Right cardiac atrium (tissue), 5 donors: ENCODE measurements around the gene LRMDA. TPM values are rescaled to one million over a fixed set of nuclear protein-coding genes. Genes with fewer than 3 reads are reported as not detected.

Source experiments
- ATAC-seq, 2 donors: fragments of 200-7000 bp; cut with Tn5 transposase; one replicate each; pipeline versions ENCODE4 v1.8.0 to v1.9.1; 2020; ENCODE audit warnings: moderate library complexity in 2 of 2, mild to moderate bottlenecking in 1 of 2
- DNase-seq, 3 donors: peaks; one replicate each; pipeline ENCODE4 v3.0.0-alpha.2; 2020
- H3K27ac ChIP-seq: one replicate; pipeline ENCODE4 v1.5.1; 2013; ENCODE audit warnings: mild to moderate bottlenecking, low read length, control low read depth, moderate library complexity
- H3K27me3 ChIP-seq: one replicate; pipeline ENCODE4 v1.6.1; 2013; ENCODE audit not compliant: control insufficient read depth, insufficient read depth
- H3K4me1 ChIP-seq: one replicate; pipeline ENCODE4 v1.6.1; 2013; ENCODE audit warnings: low read length; ENCODE audit not compliant: control insufficient read depth, insufficient read depth
- H3K4me3 ChIP-seq: one replicate; pipeline ENCODE4 v1.5.1; 2013; ENCODE audit warnings: low read length, control low read depth
- H3K9me3 ChIP-seq: one replicate; pipeline ENCODE4 v1.6.1; 2013; ENCODE audit warnings: low read length; ENCODE audit not compliant: control insufficient read depth
- WGBS: extraction: QIAGEN DNeasy Blood & Tissue Kit; methylation state at CpG from one replicate; pipeline ENCODE4 v1.1.7; 2013; 5-methylcytosine and 5-hydroxymethylcytosine counted together
- intact Hi-C, 4 donors: fragments of 100-400 bp; cut with DNase I; formaldehyde crosslinking; loops; one replicate each; pipeline versions ENCODE4 v1.11.0 to v1.14.0; 2022 to 2023
- polyA plus RNA-seq: library from polyadenylated mRNA; stranded (reverse); fragments of 200-250 nt; gene quantifications from one replicate; pipeline ENCODE4 v1.2.3, GENCODE V29; 2013
- total RNA-seq, 4 donors: library from RNA; stranded (reverse); fragmentation: NEBNext Ultra II Directional; extraction: Animal tissue kit (Norgen Biotek cat#: 25700); gene quantifications; one replicate each; pipeline ENCODE4 v1.2.1, GENCODE V29; 2021
- donor health status: healthy with polysubstance abuse.
- donor health status: DM: no; HTN: yes; CAD: no.
- donor health status: DM: no; HTN: no; CAD: no.
- donor health status: DM: no; HTN: yes; CAD: no; lungs with severe emphysema.
- donor health status: DM: yes; HTN: yes; CAD: no.

LRMDA gene
- total and polyA plus RNA-seq, 5 donors, result 42.7 to 97.9 (median 48.8) TPM

GRCh38 chr10:76029782-76030181 lies 598.4 kb downstream of the LRMDA start:
- 98% methylated on average over 4 of the region's 4 CpGs for WGBS
- intact Hi-C loops, result loop anchor here in 1 of 4 donors (10.0 kb wide), 1 partner anchor 635 kb away; no protein-coding TSS in a partner anchor
- H3K9me3 ChIP-seq, result no peaks in the 10 kb centered on the region
- H3K4me1 ChIP-seq, result no peaks in the 10 kb centered on the region
- H3K27ac ChIP-seq, result no peak overlapping the region
- no peak overlapping the region for H3K4me3 ChIP-seq
- ATAC-seq (no peak), DNase-seq (no peak)
- no peaks in the 10 kb centered on the region for H3K27me3 ChIP-seq

- DNase-seq (no peak), ATAC-seq (no peak)
- intact Hi-C loops, result loop anchor here in 1 of 4 donors (10.0 kb wide), 1 partner anchor 636 kb away; no protein-coding TSS in a partner anchor
- WGBS, result 90% methylated on average over 2 of the region's 2 CpGs
- H3K9me3 ChIP-seq, result no peaks in the 10 kb centered on the region
- H3K27me3 ChIP-seq, result no peaks in the 10 kb centered on the region
- H3K27ac ChIP-seq, result no peak overlapping the region
- no peak overlapping the region for H3K4me3 ChIP-seq
- H3K4me1 ChIP-seq, result no peaks in the 10 kb centered on the region
Observed at GRCh38 chr10:76031099-76031498, 599.7 kb downstream of the LRMDA start.

GRCh38 chr10:76031769-76032699 lies 600.6 kb downstream of the LRMDA start:
- no peaks in the 10 kb centered on the region for H3K4me1 ChIP-seq
- no peaks in the 10 kb centered on the region for H3K27me3 ChIP-seq
- H3K4me3 ChIP-seq, result no peak overlapping the region
- DNase-seq (no peak), ATAC-seq (no peak)
- H3K9me3 ChIP-seq, result no peaks in the 10 kb centered on the region
- H3K27ac ChIP-seq, result no peak overlapping the region
- intact Hi-C loops, result loop anchor here in 1 of 4 donors (10.0 kb wide), 1 partner anchor 637 kb away; no protein-coding TSS in a partner anchor
- WGBS, result 91% methylated on average over 14 of the region's 14 CpGs

GRCh38 chr10:76032700-76033039 lies 601.2 kb downstream of the LRMDA start:
- Histone ChIP-seq H3K27me3 (no peaks in the 10 kb centered on the region), H3K27ac (no peak overlapping the region), H3K4me3 (no peak overlapping the region), H3K4me1 (no peaks in the 10 kb centered on the region), H3K9me3 (no peaks in the 10 kb centered on the region)
- intact Hi-C loops, result loop anchor here in 1 of 4 donors (10.0 kb wide), 1 partner anchor 638 kb away; no protein-coding TSS in a partner anchor
- ATAC-seq (no peak), DNase-seq (no peak)
- WGBS, result 94% methylated on average over 3 of the region's 3 CpGs

GRCh38 chr10:76033457-76034196 lies 602.2 kb downstream of the LRMDA start:
- no peak overlapping the region for H3K27ac ChIP-seq
- H3K27me3 ChIP-seq, result no peaks in the 10 kb centered on the region
- 48% methylated on average over 15 of the region's 15 CpGs for WGBS
- intact Hi-C loops, result loop anchor here in 1 of 4 donors (10.0 kb wide), 1 partner anchor 639 kb away; no protein-coding TSS in a partner anchor
- no peak overlapping the region for H3K4me3 ChIP-seq
- ATAC-seq, result peak; percentile 24 to 41
- no peaks in the 10 kb centered on the region for H3K9me3 ChIP-seq
- DNase-seq, result peak in 1 of 3 donors; percentile 36
- H3K4me1 ChIP-seq, result no peaks in the 10 kb centered on the region

- H3K27me3 ChIP-seq, result no peaks in the 10 kb centered on the region
- no peak overlapping the region for H3K4me3 ChIP-seq
- no peaks in the 10 kb centered on the region for H3K4me1 ChIP-seq
- 81% methylated on average over 23 of the region's 23 CpGs for WGBS
- peak in 1 of 3 donors; percentile 46 for DNase-seq
- ATAC-seq, result no peak
- no peaks in the 10 kb centered on the region for H3K9me3 ChIP-seq
- no peak overlapping the region for H3K27ac ChIP-seq
- intact Hi-C loops, result loop anchor here in 2 of 4 donors (5.0 to 10.0 kb wide), 2 partner anchors 637 to 640 kb away; no protein-coding TSS in a partner anchor
Observed at GRCh38 chr10:76034353-76035205, 603.2 kb downstream of the LRMDA start.

- 78% methylated on average over 20 of the region's 20 CpGs for WGBS
- H3K27me3 ChIP-seq, result no peaks in the 10 kb centered on the region
- H3K27ac ChIP-seq, result no peak overlapping the region
- ATAC-seq (peak; percentile 10 to 30), DNase-seq (no peak)
- intact Hi-C loops, result loop anchor here (2.0 to 10.0 kb wide), 3 partner anchors 635 to 641 kb away; partner anchors contain the start of gene ZNF503 (in 2 of the 4)
- no peaks in the 10 kb centered on the region for H3K9me3 ChIP-seq
- H3K4me3 ChIP-seq, result peak overlapping the region; percentile 27
- H3K4me1 ChIP-seq, result no peaks in the 10 kb centered on the region
Observed at GRCh38 chr10:76035206-76036110, 604.0 kb downstream of the LRMDA start.

GRCh38 chr10:76036111-76036940 lies 604.9 kb downstream of the LRMDA start:
- no peak overlapping the region for H3K27ac ChIP-seq

GRCh38 chr10:76036962-76037361 lies 605.5 kb downstream of the LRMDA start:
- DNase-seq (no peak), ATAC-seq (no peak)
- H3K27ac ChIP-seq, result no peak overlapping the region
- no peak overlapping the region for H3K4me3 ChIP-seq
- H3K27me3 ChIP-seq, result no peaks in the 10 kb centered on the region
- H3K9me3 ChIP-seq, result no peaks in the 10 kb centered on the region
- intact Hi-C loops, result loop anchor here (2.0 to 10.0 kb wide), 3 partner anchors 636 to 642 kb away; partner anchors contain the start of gene ZNF503 (in 2 of the 4)
- no peaks in the 10 kb centered on the region for H3K4me1 ChIP-seq

More at GRCh38 chr10:76036111-76036940, 604.9 kb downstream of the LRMDA start:
- WGBS, result 33% methylated on average over 18 of the region's 18 CpGs
- ATAC-seq (peak; percentile 82 to 86), DNase-seq (peak; percentile 72 to 89 (median 87))
- intact Hi-C loops, result loop anchor here (2.0 to 10.0 kb wide), 3 partner anchors 636 to 642 kb away; partner anchors contain the start of gene ZNF503 (in 2 of the 4)
- no peaks in the 10 kb centered on the region for H3K9me3 ChIP-seq
- no peaks in the 10 kb centered on the region for H3K4me1 ChIP-seq
- no peaks in the 10 kb centered on the region for H3K27me3 ChIP-seq
- H3K4me3 ChIP-seq, result peak overlapping the region; percentile 27
